HuH-7.5 (cell line): Measurements from ENCODE around the gene BPIFB3.
"Not testable (repeated sequence)": the region's sequence is repeated elsewhere in the genome, so short reads cannot be mapped to it uniquely, and the experiment has no call there.

Source experiments
- DNase-seq: peaks from one replicate; pipeline ENCODE4 v3.0.0; 2011; ENCODE audit warnings: low spot score

Gene BPIFB3

DNA sequence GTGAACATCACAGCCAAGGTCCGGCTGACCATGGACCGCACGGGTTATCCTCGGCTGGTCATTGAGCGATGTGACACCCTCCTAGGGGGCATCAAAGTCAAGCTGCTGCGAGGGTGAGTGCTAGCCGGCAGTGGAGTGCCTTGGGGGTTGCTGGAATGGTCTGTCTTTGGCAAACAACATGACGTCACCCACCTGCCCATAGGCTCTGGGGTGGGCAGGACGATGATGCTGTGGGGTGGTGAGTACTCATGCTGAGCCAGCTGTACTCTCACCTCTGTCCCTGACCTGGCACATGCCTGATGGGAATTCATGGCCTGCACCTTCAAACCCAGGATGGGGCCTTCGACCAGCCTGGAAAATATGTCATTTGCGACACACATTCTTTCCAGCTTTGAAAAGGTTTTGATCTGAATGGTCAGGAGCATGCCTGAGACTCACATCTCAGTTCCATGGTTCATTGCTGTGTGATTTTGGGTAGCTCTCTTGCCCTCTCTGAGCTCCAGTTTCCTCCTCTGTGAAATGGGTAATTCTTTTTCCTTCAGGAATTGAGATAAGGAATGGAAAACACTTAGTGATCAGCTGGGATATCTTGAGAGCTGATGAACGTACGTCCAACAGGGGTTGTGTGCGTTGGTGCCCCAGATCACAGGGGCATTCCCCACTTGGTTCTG, 32.5 kb downstream of the BPIFB3 start:
- no peak for DNase-seq

GRCh38 chr20:33091147-33091546, 37.4 kb downstream of the BPIFB3 start:
- DNase-seq: no peak

- no peak for DNase-seq
Measured at GRCh38 chr20:33091693-33092092, 38.0 kb downstream of the BPIFB3 start.

- no peak for DNase-seq
Measured at GRCh38 chr20:33092361-33092760, 38.7 kb downstream of the BPIFB3 start.

DNA sequence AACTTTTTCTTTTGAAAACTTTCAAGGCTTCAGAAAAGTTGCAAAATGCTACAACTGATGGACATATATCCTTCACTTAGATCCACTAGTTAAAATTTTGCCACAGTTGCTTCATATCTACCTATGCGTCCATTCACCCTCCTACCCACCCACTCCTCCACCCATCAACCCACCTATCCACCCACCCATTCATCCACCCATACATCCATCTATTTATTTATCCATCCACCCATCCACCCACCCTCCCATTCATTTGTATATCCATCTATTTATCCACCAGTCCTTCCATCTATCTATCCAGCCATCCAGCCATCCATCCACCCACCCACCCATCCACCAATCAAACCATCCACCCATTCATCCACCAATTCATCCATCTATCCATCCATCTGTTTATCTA, 39.4 kb downstream of the BPIFB3 start:
- DNase-seq: no peak

GRCh38 chr20:33093582-33093981, 39.9 kb downstream of the BPIFB3 start:
- DNase-seq: no peak

DNA sequence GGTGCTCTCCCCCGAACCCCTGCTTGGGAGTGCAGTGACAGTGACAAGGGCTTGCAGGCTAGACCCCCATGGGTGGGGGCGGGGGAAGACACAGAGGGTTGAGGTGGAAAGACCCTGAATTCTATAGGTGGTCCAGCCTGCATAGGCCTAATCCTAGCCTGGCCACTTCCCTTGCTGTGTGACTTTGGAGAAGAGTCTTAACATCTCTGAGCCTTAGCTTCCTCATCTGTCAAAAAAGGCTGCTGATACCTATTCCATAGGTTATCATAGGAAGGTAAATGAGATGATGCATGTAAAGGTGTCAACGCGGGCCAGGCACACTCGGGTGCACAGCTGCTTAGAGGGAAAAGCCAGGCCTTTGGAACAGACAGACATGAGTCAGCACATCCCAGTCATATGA, 41.5 kb downstream of the BPIFB3 start:
- DNase-seq: no peak

DNA sequence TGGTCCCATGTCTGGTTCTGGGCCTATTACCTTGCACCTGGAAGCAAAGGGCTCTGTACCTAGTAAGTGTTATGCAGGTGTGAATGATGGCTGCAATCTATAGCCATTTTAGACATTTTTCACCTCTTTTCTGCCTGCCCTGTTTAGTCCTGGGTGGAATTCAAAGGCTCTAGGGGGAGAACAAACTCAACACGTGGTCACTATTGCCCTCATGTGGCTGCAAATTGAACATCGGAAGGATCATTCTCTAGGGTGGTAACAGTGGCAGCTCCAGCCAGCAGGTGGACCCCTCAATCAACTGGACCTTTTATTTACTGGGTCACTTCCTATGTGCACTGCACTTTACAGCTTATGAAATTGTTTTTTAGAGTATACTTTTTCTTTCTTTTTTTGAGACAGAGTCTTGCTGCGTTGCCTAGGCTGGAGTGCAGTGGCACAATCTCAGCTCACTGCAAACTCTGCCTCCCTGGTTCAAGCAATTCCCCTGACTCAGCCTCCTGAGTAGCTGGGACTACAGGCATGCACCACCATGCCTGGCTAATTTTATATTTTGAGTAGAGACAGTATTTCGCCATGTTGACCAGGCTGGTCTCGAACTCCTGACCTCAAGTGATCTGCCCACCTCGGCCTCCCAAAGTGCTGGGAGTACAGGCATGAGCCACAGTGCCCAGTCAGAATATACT, 42.3 kb downstream of the BPIFB3 start:
- peak; percentile 92 for DNase-seq

- DNase-seq: no peak
Measured at GRCh38 chr20:33097001-33097400, 43.3 kb downstream of the BPIFB3 start.

DNA sequence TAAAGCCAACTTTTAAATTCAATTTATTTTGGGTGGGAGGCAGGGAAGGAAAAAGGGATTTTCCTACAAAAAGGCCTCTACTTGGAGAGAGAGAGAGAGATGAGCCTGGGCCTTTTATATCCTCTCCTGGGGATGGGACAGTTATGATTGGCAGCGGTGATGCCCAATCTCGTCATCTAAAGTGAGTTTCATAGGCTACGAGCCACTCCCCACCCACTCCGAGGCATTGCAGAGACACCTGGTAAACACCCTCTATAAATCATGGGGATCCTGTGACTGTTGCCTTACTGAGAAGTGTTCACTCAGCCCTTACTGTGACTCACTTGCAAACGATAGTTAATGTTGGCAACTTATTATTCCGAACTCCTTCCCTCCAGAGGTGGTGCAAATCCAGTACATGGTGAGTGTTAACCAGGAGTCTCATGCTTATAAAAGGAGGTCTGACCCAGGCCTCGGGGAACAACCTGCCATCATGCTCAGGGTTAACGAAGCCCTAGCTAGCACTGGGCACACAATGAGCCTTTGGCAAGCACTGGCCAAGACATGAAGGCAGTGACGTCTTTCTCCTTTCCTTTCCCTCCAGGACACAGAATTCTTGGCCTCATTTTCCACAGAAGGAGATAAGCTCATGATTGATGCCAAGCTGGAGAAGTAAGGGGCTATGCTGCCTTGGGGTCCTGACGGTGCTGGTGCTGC, 46.3 kb downstream of the BPIFB3 start:
- no peak for DNase-seq

- no peak for DNase-seq
Measured at GRCh38 chr20:33103556-33103955, 49.9 kb downstream of the BPIFB3 start.

GRCh38 chr20:33104336-33104735, 50.6 kb downstream of the BPIFB3 start:
- no peak for DNase-seq

DNA sequence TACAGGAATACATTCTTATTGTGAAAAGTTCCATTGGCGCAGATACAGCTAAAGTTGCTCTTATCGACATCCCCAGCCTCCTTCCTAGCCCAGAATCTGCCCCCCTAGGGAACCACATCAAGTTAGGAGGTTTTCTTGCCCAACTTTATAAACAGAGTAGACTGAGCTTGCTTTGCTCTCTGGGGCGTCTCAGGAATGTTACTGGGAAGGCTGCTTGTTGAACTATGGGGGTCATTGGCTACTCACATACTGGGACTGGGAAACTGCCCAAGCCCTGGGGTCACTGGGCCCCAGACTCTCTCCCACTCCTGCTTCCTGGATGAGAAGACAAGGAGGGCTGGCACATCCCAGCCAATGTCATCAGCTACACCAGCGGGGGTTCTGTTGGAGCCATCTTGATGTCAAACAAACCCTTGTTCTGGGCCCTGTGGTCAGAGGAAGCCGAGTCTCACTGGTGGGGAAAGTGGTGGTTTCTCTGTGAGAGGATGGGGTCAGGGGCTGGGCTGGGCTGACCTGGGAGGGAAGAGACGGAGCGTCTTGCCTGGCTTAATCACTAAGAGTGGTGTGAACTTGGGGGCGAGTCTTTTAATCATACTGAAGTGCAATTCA, 51.7 kb downstream of the BPIFB3 start:
- DNase-seq: no peak

- DNase-seq: peak; percentile 63
Measured at GRCh38 chr20:33106058-33106620, 52.4 kb downstream of the BPIFB3 start.

DNA sequence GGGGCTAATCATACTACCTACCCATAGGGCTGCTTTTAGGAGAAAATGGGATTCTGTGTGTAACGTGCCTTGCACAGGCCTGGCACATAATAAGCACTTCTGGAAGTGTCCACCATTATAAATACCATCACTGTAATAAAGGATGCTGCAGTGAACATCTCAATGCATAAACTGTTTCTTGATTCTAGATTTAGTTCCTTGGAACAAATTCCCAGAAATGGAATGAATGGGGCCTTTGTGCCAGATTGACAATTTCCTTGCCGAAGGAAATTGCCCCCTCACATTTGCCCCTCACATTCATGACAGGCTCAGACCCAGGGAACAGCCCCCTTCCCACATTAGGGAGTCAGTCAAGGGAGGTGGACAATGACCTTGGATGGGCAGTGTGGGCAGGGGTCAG, 55.0 kb downstream of the BPIFB3 start:
- DNase-seq: no peak

- DNase-seq: no peak
Measured at GRCh38 chr20:33110147-33110825, 56.6 kb downstream of the BPIFB3 start.

DNA sequence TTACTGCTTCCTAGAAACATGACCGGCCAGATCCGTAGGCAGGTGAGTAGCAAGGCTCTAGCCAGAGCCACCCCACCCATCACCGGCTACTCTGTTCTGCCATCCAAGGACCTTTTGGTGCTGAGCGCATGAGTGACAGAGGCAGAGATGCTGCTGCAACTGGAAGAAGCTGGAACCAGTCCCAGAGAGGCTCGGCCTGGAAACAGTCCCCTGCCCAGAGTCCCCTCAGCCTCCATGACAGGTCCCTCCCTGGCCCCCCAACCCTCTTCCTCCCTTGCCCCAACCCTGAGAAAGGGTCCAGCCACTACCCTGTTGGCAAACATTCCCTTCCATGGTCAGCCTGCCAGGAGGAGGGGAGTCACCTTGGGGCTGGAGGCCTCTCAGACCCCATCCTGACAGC, 57.6 kb downstream of the BPIFB3 start:
- no peak for DNase-seq

GRCh38 chr20:33112547-33113386, 59.1 kb downstream of the BPIFB3 start:
- DNase-seq: no peak

DNA sequence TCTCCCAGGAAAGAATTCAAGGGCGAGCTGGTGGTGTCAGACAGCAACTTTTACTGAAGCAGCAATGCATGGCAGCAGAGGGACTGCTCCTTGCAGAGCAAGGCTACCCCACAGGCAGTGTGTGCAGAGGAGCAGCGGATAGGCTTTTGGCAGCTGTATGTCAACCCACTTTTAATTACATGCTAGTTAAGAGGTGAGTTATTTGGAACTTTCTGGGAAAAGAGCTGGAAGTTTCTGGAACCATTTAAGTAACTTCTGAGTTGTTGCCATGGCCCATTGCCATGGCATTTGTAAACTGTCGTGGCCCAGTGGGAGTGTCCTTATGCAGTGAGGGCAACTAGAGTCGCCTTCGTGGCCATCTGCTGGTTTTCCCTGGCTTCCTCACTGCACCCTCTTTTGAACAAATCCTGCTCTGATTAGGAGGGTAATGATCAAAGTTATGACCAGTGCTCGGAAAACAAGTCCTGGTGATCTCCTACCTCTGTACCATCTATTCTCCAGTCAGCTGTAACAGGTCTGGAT, 59.7 kb downstream of the BPIFB3 start:
- no peak for DNase-seq

- DNase-seq: not testable (repeated sequence)
Measured at GRCh38 chr20:33115501-33115900, 61.8 kb downstream of the BPIFB3 start.
